ENCODE data around the gene ZBTB43. TPM values are rescaled to one million over a fixed set of nuclear protein-coding genes. Genes with fewer than 3 reads are reported as not detected.

The ZBTB43 gene
- total and polyA plus RNA-seq, 4 donors: 4.6 to 64.3 (median 14.5) TPM

DNA sequence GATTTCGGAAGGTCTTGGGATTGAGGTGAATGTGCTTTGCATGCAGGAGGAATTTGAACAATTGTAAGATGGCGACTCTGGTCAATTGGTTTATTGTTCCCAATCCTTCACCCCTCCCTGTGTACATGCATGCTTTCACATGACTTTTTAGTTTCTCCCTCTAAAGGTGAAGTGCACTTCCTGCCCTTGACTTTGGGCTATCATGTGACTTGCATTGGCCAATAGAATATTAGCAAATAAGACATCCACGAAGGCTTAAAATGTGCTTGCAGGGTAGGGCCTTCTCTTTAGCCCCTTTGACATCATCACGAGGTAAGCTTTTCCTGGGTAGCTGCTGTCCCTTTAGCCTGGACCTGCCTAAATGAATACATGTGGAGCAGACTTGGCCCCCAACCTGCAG, 8.1 kb upstream of the ZBTB43 start:
- TF ChIP-seq, protein P1, sequence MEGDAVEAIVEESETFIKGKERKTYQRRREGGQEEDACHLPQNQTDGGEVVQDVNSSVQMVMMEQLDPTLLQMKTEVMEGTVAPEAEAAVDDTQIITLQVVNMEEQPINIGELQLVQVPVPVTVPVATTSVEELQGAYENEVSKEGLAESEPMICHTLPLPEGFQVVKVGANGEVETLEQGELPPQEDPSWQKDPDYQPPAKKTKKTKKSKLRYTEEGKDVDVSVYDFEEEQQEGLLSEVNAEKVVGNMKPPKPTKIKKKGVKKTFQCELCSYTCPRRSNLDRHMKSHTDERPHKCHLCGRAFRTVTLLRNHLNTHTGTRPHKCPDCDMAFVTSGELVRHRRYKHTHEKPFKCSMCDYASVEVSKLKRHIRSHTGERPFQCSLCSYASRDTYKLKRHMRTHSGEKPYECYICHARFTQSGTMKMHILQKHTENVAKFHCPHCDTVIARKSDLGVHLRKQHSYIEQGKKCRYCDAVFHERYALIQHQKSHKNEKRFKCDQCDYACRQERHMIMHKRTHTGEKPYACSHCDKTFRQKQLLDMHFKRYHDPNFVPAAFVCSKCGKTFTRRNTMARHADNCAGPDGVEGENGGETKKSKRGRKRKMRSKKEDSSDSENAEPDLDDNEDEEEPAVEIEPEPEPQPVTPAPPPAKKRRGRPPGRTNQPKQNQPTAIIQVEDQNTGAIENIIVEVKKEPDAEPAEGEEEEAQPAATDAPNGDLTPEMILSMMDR (IDR thresholded peaks at IDR 0.05; ENCODE audit: control extremely low read depth, extremely low read depth): no peak
- Histone ChIP-seq H3K9ac (ENCODE audit: insufficient read depth in 1 of 2, low read length in 2 of 2) (no peak overlapping the region), H3K36me3 (ENCODE audit: control insufficient read depth in 4 of 4, insufficient read depth in 4 of 4, low read length in 4 of 4) (no peaks in the 10 kb centered on the region), H3K4me1 (ENCODE audit: control insufficient read depth in 5 of 5, insufficient read depth in 5 of 5, low read length in 5 of 5) (no peaks in the 10 kb centered on the region), H3K27ac (ENCODE audit: low read depth in 1 of 2, low read length in 1 of 2) (no peak overlapping the region), H3K9me3 (ENCODE audit: control insufficient read depth in 4 of 4, insufficient read depth in 3 of 4, low read length in 3 of 4) (no peaks in the 10 kb centered on the region), H3K4me3 (no peak overlapping the region), H3K27me3 (ENCODE audit: control insufficient read depth in 3 of 3, insufficient read depth in 3 of 3, low read length in 2 of 3) (peaks cover 0 to 3% (median 0%) of the 10 kb centered on the region in 3 donors)
- no peak for DNase-seq
- no peak for ATAC-seq (ENCODE audit: insufficient read depth, low FRiP score)
- 83% methylated on average over 4 of the region's 4 CpGs for WGBS, 2 donors

DNA sequence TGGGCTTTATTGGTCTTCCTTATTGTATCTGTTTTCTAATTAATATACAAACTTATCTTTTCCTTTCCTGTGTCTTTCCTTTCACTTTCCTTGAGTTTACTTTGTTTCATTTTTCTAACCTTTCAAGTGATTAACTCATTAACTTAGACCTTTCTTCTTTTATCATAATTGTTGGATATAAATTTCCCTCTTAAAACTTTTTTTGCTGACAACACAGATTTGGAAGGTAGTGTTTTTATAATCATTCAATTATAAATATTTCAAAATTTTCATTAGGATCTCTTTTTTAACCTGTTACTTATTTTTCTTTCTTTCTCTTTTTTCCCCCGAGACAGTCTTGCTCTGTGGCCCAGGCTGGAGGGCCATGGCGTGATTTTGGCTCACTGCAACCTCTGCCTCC, 6.9 kb upstream of the ZBTB43 start:
- H3K27me3 ChIP-seq (ENCODE audit: control insufficient read depth in 3 of 3, insufficient read depth in 3 of 3, low read length in 2 of 3): peaks cover 0 to 5% (median 0%) of the 10 kb centered on the region in 3 donors
- no peak overlapping the region for H3K27ac ChIP-seq (ENCODE audit: low read depth in 1 of 2, low read length in 1 of 2)
- H3K4me1 ChIP-seq (ENCODE audit: control insufficient read depth in 5 of 5, insufficient read depth in 5 of 5, low read length in 5 of 5): no peaks in the 10 kb centered on the region
- H3K4me3 ChIP-seq: no peak overlapping the region
- H3K36me3 ChIP-seq (ENCODE audit: control insufficient read depth in 4 of 4, insufficient read depth in 4 of 4, low read length in 4 of 4): no peaks in the 10 kb centered on the region
- no peak overlapping the region for H3K9ac ChIP-seq (ENCODE audit: insufficient read depth in 1 of 2, low read length in 2 of 2)
- DNase-seq (no peak), ATAC-seq (ENCODE audit: insufficient read depth, low FRiP score) (no peak)
- no peaks in the 10 kb centered on the region for H3K9me3 ChIP-seq (ENCODE audit: control insufficient read depth in 4 of 4, insufficient read depth in 3 of 4, low read length in 3 of 4)
- TF ChIP-seq, protein P1 (IDR thresholded peaks at IDR 0.05; ENCODE audit: control extremely low read depth, extremely low read depth): no peak
- WGBS, 2 donors: 79 to 92% methylated on average over 2 of the region's 2 CpGs

DNA sequence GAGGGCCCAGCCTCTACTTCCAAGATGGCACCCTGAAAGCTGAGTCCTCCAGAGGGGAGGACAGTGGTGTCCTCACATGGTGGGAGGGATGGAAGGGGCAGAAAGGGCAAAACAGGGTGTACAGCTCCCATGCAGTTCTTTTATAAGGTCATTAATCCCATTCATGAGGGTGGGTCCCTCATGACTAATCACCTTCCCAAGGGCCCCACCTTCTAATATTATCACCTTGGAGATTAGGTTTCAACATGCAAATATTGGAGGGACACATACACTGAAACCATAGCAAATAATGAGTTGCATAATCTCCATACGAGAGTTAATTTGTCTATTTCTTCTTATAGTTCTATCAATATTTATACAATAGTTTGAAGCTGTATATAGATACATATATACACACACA, 5.8 kb upstream of the ZBTB43 start:
- TF ChIP-seq, protein P1 (IDR thresholded peaks at IDR 0.05; ENCODE audit: control extremely low read depth, extremely low read depth): no peak
- Histone ChIP-seq H3K4me1 (ENCODE audit: control insufficient read depth in 5 of 5, insufficient read depth in 5 of 5, low read length in 5 of 5) (peaks cover 0 to 1% (median 0%) of the 10 kb centered on the region in 5 donors), H3K36me3 (ENCODE audit: control insufficient read depth in 4 of 4, insufficient read depth in 4 of 4, low read length in 4 of 4) (no peaks in the 10 kb centered on the region), H3K9me3 (ENCODE audit: control insufficient read depth in 4 of 4, insufficient read depth in 3 of 4, low read length in 3 of 4) (no peaks in the 10 kb centered on the region), H3K4me3 (no peak overlapping the region), H3K9ac (ENCODE audit: insufficient read depth in 1 of 2, low read length in 2 of 2) (no peak overlapping the region), H3K27ac (ENCODE audit: low read depth in 1 of 2, low read length in 1 of 2) (no peak overlapping the region), H3K27me3 (ENCODE audit: control insufficient read depth in 3 of 3, insufficient read depth in 3 of 3, low read length in 2 of 3) (peaks cover 0 to 2% (median 0%) of the 10 kb centered on the region in 3 donors)
- ATAC-seq (ENCODE audit: insufficient read depth, low FRiP score) (no peak), DNase-seq (no peak)
- 69 to 81% methylated on average over 1 of the region's 1 CpG for WGBS, 2 donors
